ENCODE data around the gene GDF9.

GDF9 gene

GRCh38 chr5:132834057-132834456, 32.2 kb downstream of the GDF9 start:
- Histone ChIP-seq H3K36me3 (ENCODE audit: control insufficient read depth in 1 of 2, insufficient read depth in 2 of 2, low read length in 2 of 2) (no peaks in the 10 kb centered on the region), H3K27ac (ENCODE audit: low read length) (no peak overlapping the region), H3K4me1 (ENCODE audit: control insufficient read depth in 1 of 2, insufficient read depth in 2 of 2, low read length in 2 of 2) (peaks cover 9 to 15% of the 10 kb centered on the region in 2 donors), H3K27me3 (ENCODE audit: low read depth, low read length) (no peaks in the 10 kb centered on the region), H3K9me3 (ENCODE audit: control insufficient read depth in 1 of 2, low read length in 2 of 2) (no peaks in the 10 kb centered on the region), H3K4me3 (ENCODE audit: low read depth in 1 of 2, low read length in 2 of 2) (no peak overlapping the region)

DNA sequence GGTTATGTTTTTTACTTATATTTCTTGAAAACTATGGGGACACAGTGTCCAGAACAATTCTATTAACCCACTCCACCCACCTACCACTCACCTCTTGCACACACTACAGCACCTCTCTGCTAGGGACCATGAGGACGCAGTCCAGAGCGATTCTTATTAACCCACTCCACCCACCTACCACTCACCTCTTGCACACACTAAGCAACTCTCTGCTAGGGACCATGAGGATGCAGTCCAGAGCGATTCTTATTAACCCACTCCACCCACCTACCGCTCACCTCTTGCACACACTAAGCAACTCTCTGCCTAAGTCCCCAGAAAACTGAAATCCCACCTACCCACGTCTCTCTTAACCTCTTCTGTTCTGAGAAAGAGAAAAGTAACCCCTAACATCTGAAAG, 33.7 kb downstream of the GDF9 start:
- H3K4me1 ChIP-seq (ENCODE audit: control insufficient read depth in 1 of 2, insufficient read depth in 2 of 2, low read length in 2 of 2) = peaks cover 5 to 15% of the 10 kb centered on the region in 2 donors
- no peak overlapping the region for H3K27ac ChIP-seq (ENCODE audit: low read length)
- H3K4me3 ChIP-seq (ENCODE audit: low read depth in 1 of 2, low read length in 2 of 2) = no peak overlapping the region
- H3K9me3 ChIP-seq (ENCODE audit: control insufficient read depth in 1 of 2, low read length in 2 of 2) = no peaks in the 10 kb centered on the region
- H3K36me3 ChIP-seq (ENCODE audit: control insufficient read depth in 1 of 2, insufficient read depth in 2 of 2, low read length in 2 of 2) = no peaks in the 10 kb centered on the region
- no peaks in the 10 kb centered on the region for H3K27me3 ChIP-seq (ENCODE audit: low read depth, low read length)

DNA sequence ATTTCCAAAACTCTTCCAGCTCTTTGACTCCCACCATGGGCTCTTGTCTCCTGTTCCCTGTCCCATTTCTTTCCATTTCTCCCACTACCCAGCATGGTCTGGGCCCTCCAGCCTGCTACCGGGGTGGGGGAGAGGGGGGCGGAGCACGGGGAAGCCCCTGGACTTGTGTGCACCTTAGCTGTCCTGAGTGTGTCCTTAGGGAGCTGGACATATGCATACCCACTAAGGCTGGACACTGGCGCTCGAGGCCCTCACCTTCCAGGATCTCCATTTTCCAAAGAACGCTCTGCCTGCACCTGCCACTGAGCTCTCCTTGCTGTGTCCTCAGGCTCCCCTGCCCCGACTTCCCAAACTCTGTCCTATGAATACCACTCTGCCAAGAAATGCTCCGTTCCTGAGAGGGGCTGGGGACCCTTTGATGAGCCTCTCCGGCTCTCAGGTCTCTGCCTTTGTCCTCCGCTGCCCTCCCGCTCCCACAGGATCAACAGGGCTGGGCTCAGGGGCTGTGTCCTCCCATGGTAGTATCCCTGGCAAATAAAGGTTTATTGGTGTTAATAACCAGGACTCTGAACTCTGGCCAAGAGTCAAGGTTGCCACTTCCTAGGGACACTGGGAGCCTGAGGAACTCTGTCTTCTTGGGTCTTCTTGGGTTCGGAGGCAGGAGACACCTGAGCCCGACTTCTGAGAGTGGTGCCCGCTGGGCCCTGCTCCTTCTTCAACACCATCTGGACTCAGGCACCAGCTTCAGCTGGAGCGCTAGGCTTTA, 35.0 kb downstream of the GDF9 start:
- H3K4me3 ChIP-seq (ENCODE audit: low read depth in 1 of 2, low read length in 2 of 2) = peak overlapping the region; percentile 38 to 78
- H3K4me1 ChIP-seq (ENCODE audit: control insufficient read depth in 1 of 2, insufficient read depth in 2 of 2, low read length in 2 of 2) = peaks cover 5 to 15% of the 10 kb centered on the region in 2 donors
- H3K27ac ChIP-seq (ENCODE audit: low read length) = no peak overlapping the region
- no peaks in the 10 kb centered on the region for H3K36me3 ChIP-seq (ENCODE audit: control insufficient read depth in 1 of 2, insufficient read depth in 2 of 2, low read length in 2 of 2)
- H3K27me3 ChIP-seq (ENCODE audit: low read depth, low read length) = no peaks in the 10 kb centered on the region
- no peaks in the 10 kb centered on the region for H3K9me3 ChIP-seq (ENCODE audit: control insufficient read depth in 1 of 2, low read length in 2 of 2)

DNA sequence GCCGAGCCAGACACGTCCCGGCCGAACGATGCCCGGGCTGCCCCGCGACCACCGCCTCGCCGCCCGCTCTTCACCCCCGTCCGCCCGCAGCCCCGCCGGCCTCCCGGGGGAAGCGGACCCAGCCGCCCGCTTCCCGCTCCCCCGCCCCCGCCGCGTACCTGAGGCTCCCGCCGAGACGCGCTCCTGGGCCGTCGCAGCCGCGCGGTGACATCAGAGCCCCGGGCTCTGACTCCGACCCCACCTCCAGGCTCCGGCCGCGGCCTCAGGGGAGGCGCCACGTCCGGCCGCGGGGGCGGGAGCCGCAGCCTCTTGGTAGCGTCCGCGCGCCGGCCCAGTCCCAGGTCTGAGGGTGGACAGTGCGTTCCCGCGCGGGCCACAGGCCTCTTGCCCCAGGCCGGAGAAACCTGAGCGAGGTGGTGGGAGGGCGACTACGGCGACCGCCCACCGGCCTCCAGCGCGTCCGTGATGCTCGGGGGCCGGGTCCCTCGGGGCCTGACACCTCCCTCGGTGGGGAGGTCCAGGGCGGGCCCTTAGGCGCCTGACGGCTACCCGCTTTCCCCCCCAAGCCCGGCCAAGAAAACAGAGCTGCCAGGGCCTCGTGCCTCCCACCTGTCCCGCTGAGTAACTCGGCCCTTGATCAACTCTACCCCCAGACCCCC, 35.7 kb downstream of the GDF9 start, which contains the start of gene SHROOM1:
Gene SHROOM1, minus strand, starts transcription at position 212 of the 659 bp plus-strand sequence. CDS start 4,507 bp downstream, outside the sequence.
- H3K27ac ChIP-seq (ENCODE audit: low read length) = no peak within 1 kb of the TSS
- peaks cover 5 to 15% of the 10 kb centered on the region in 2 donors for H3K4me1 ChIP-seq (ENCODE audit: control insufficient read depth in 1 of 2, insufficient read depth in 2 of 2, low read length in 2 of 2)
- H3K9me3 ChIP-seq (ENCODE audit: control insufficient read depth in 1 of 2, low read length in 2 of 2) = no peaks in the 10 kb centered on the region
- H3K36me3 ChIP-seq (ENCODE audit: control insufficient read depth in 1 of 2, insufficient read depth in 2 of 2, low read length in 2 of 2) = no peaks in the 10 kb centered on the region
- peak within 1 kb of the TSS; percentile 65 to 78 for H3K4me3 ChIP-seq (ENCODE audit: low read depth in 1 of 2, low read length in 2 of 2)
- H3K27me3 ChIP-seq (ENCODE audit: low read depth, low read length) = no peaks in the 10 kb centered on the region

GRCh38 chr5:132829742-132830435, 36.4 kb downstream of the GDF9 start:
- Histone ChIP-seq H3K27me3 (ENCODE audit: low read depth, low read length) (no peaks in the 10 kb centered on the region), H3K27ac (ENCODE audit: low read length) (no peak overlapping the region)

DNA sequence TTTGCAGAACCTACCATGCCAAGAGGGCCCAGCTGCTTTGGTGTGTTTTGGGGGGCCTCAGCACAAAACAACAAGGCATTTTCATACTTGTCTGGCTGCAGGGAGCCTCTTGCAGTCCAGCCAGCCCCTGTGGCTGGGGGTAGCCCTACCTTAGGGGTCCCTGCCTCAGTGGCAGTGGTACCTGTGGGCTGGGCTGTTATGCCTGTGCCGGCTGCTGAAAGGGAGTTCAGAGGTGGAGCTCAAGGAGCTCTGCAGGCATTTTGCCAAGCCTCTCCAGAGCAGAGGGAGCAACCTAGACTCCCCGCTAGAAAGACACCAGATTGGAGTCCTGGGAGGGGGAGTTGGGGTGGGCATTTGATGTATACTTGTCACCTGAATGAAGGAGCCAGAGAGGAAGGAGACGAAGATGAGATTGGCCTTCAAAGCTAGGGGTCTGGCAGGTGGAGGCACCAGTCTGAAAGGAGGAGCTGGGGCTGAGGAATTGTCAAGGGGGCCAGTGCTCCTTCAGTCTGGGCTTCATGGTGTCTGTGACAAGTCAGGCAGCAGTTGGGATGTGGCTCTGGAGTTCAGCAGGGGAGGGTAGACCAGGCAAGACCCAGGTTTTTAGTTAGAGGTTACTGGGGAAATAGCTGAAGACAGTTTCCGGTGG, 37.3 kb downstream of the GDF9 start:
- Histone ChIP-seq H3K9me3 (ENCODE audit: control insufficient read depth in 1 of 2, low read length in 2 of 2) (no peaks in the 10 kb centered on the region), H3K36me3 (ENCODE audit: control insufficient read depth in 1 of 2, insufficient read depth in 2 of 2, low read length in 2 of 2) (no peaks in the 10 kb centered on the region), H3K4me3 (ENCODE audit: low read depth in 1 of 2, low read length in 2 of 2) (peak overlapping the region; percentile 65 to 78), H3K27ac (ENCODE audit: low read length) (no peak overlapping the region), H3K27me3 (ENCODE audit: low read depth, low read length) (no peaks in the 10 kb centered on the region), H3K4me1 (ENCODE audit: control insufficient read depth in 1 of 2, insufficient read depth in 2 of 2, low read length in 2 of 2) (peaks cover 5 to 15% of the 10 kb centered on the region in 2 donors)

More at GRCh38 chr5:132829742-132830435, 36.4 kb downstream of the GDF9 start:
- Histone ChIP-seq H3K4me1 (ENCODE audit: control insufficient read depth in 1 of 2, insufficient read depth in 2 of 2, low read length in 2 of 2) (peaks cover 5 to 15% of the 10 kb centered on the region in 2 donors), H3K9me3 (ENCODE audit: control insufficient read depth in 1 of 2, low read length in 2 of 2) (no peaks in the 10 kb centered on the region), H3K36me3 (ENCODE audit: control insufficient read depth in 1 of 2, insufficient read depth in 2 of 2, low read length in 2 of 2) (no peaks in the 10 kb centered on the region), H3K4me3 (ENCODE audit: low read depth in 1 of 2, low read length in 2 of 2) (peak overlapping the region; percentile 65 to 78)

DNA sequence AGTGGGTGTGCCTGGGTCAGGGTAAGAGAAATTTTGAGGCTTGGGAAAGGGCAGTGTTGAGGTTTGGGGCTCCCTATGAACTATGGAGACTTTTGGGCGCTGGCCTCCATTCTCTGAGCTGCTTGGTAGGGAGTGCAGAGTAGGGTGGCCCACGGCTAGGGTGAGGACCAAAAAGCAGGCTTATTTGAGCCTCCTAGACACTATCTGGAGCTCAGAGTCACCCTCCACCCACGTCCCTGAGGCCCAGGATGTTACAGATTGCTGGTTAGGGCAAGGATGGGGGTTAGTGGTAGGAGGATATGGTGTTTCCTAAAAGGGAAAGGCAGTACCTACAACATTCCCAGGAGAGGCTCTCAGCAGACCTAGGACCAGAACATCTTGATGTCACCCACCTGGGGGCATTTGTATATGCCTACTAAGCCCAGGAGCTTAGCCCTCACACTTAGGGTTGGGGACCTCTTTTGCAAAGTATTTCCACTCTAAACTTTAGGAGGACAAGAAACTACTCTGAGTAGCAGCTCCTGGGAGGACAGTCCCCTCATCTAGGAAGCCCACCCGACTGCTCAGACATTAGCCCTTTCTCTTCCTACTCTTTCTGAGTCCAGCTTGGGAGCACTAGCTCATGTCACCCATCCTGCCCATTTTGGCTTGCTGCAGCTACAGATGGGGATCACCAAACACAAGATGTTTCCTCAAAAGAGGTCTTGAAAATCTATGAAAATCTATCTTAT, 38.2 kb downstream of the GDF9 start:
- no peaks in the 10 kb centered on the region for H3K36me3 ChIP-seq (ENCODE audit: control insufficient read depth in 1 of 2, insufficient read depth in 2 of 2, low read length in 2 of 2)
- no peak overlapping the region for H3K4me3 ChIP-seq (ENCODE audit: low read depth in 1 of 2, low read length in 2 of 2)
- no peak overlapping the region for H3K27ac ChIP-seq (ENCODE audit: low read length)
- H3K9me3 ChIP-seq (ENCODE audit: control insufficient read depth in 1 of 2, low read length in 2 of 2) = no peaks in the 10 kb centered on the region
- peaks cover 5 to 20% of the 10 kb centered on the region in 2 donors for H3K4me1 ChIP-seq (ENCODE audit: control insufficient read depth in 1 of 2, insufficient read depth in 2 of 2, low read length in 2 of 2)
- H3K27me3 ChIP-seq (ENCODE audit: low read depth, low read length) = no peaks in the 10 kb centered on the region

DNA sequence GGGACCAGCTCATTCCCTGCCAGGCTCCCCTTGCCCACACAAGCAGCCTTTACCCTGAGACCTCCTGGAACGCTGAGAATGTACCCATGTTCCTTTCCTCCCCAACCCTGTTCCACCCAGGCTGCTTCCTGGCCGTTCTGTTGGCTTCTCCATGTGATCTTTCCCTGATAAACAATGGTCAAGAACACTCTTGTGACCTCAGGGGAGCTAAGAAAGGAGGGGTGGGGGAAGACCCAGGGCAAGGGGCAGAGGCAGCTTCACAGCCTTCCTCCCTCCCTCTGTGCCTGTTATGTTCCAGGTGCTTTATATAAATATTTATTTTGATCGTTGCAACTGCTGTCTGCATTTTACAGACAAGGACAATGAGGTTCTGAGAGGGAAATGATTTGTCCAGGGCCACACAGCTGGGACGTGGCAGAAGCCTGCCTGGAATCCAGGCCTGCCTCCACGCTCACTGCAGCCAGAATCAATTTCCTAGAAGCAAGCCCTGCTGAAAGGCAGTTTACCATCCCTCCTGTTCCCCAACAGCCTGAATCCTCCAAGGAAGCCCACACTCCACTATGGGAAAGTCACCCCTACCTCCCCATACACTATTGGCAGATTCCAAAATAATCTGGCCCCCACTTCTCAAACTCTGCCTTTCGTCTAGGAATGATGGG, 39.7 kb downstream of the GDF9 start:
- Histone ChIP-seq H3K27me3 (ENCODE audit: low read depth, low read length) (no peaks in the 10 kb centered on the region), H3K4me3 (ENCODE audit: low read depth in 1 of 2, low read length in 2 of 2) (no peak overlapping the region), H3K9me3 (ENCODE audit: control insufficient read depth in 1 of 2, low read length in 2 of 2) (no peaks in the 10 kb centered on the region), H3K36me3 (ENCODE audit: control insufficient read depth in 1 of 2, insufficient read depth in 2 of 2, low read length in 2 of 2) (no peaks in the 10 kb centered on the region), H3K27ac (ENCODE audit: low read length) (no peak overlapping the region), H3K4me1 (ENCODE audit: control insufficient read depth in 1 of 2, insufficient read depth in 2 of 2, low read length in 2 of 2) (peaks cover 5 to 27% of the 10 kb centered on the region in 2 donors)

- no peaks in the 10 kb centered on the region for H3K36me3 ChIP-seq (ENCODE audit: control insufficient read depth in 1 of 2, insufficient read depth in 2 of 2, low read length in 2 of 2)
- H3K27ac ChIP-seq (ENCODE audit: low read length) = no peak overlapping the region
- no peaks in the 10 kb centered on the region for H3K9me3 ChIP-seq (ENCODE audit: control insufficient read depth in 1 of 2, low read length in 2 of 2)
- H3K27me3 ChIP-seq (ENCODE audit: low read depth, low read length) = no peaks in the 10 kb centered on the region
- peaks cover 5 to 25% of the 10 kb centered on the region in 2 donors for H3K4me1 ChIP-seq (ENCODE audit: control insufficient read depth in 1 of 2, insufficient read depth in 2 of 2, low read length in 2 of 2)
- H3K4me3 ChIP-seq (ENCODE audit: low read depth in 1 of 2, low read length in 2 of 2) = no peak overlapping the region
Observed at GRCh38 chr5:132825834-132826391, 40.4 kb downstream of the GDF9 start.
